Measurements from ENCODE around the gene SEC23A. TPM values are rescaled to one million over a fixed set of nuclear protein-coding genes. Genes with fewer than 3 reads are reported as not detected.
A peak's percentile ranks its signal among the peaks of the same experiment; 100 is the strongest.

The SEC23A gene
- total and polyA plus RNA-seq, 2 of the 13 experiments (the other 11 are each of a cell fraction or from before 2014, with no cell fraction given), result 403 to 887 TPM

GRCh38 chr14:39090548-39091111 is 12.4 kb downstream of the SEC23A start:
- Histone ChIP-seq H3K79me2 (ENCODE audit: insufficient read depth, low read length) (peaks cover 47% of the 10 kb centered on the region), H3K9ac (ENCODE audit: insufficient read depth, low read depth, low read length) (no peak overlapping the region), H3K27ac (ENCODE audit: extremely low read length, insufficient read depth, low read length) (no peak overlapping the region), H3K27me3 (ENCODE audit: control insufficient read depth in 1 of 2, insufficient read depth in 2 of 2, low read length in 2 of 2) (no peaks in the 10 kb centered on the region), H3K4me1 (ENCODE audit: insufficient read depth, low read length) (peaks cover 24% of the 10 kb centered on the region), H2AFZ (ENCODE audit: low read length) (no peak overlapping the region), H3K9me3 (ENCODE audit: low read length) (no peaks in the 10 kb centered on the region), H4K20me1 (ENCODE audit: insufficient read depth, low read length) (peaks cover 56% of the 10 kb centered on the region), H3K36me3 (replicated peaks in 1 of 2; ENCODE audit: control insufficient read depth in 1 of 2, insufficient read depth in 2 of 2, low read length in 2 of 2) (peaks cover 53 to 89% of the 10 kb centered on the region in 2 experiments), H3K4me2 (ENCODE audit: low read depth, low read length) (no peak overlapping the region), H3K4me3 (replicated peaks in 1 of 3; ENCODE audit: insufficient read depth in 1 of 3, low read depth in 2 of 3, low read length in 3 of 3) (no peak overlapping the region)
- 93% methylated on average over 4 of the region's 4 CpGs for WGBS (ENCODE audit: low lambda C conversion rate)
- ChIA-PET POLR2A (interaction anchor here (2.3 kb wide), 1 partner anchor 12 kb away, joined by 31 read pairs; the partner anchor contains the start of gene SEC23A), CTCF (ENCODE audit: low intra/inter-chr PET ratio, low total read pairs) (no interaction called here)
- FAIRE-seq (no peak), ATAC-seq (peak; percentile 52), DNase-seq (ENCODE audit: low spot score) (no peak)
- BruUV-seq (replicated peaks), result no TSS peak
- in situ Hi-C loops (cut with HindIII; ENCODE audit: extremely low pct_ligation_motif_present, low pct_unique_long_range_greater_than_20kb), result no loop called here
- intact Hi-C loops (cut with micrococcal nuclease; ENCODE audit: unreplicated experiment), result no loop called here
- TF ChIP-seq MEF2D (CRISPR knock-in tag; IDR thresholded peaks at IDR 0.05), result 0 out of 2 replicates have a peak, but pooled peaks have one; percentile 37
- TF ChIP-seq ZBTB8A (CRISPR knock-in tag; IDR thresholded peaks at IDR 0.05; ENCODE audit: borderline replicate concordance, low read depth), result no peak
- TF ChIP-seq MEIS2 (CRISPR knock-in tag; IDR thresholded peaks at IDR 0.05), result no peak
- TF ChIP-seq ZNF619 (CRISPR knock-in tag; IDR thresholded peaks at IDR 0.05), result 0 out of 2 replicates have a peak, but pooled peaks have one; percentile 34
- no peak for TF ChIP-seq ETV6 (CRISPR knock-in tag; conservative IDR thresholded peaks at IDR 0.05)
- TF ChIP-seq SOX13 (IDR thresholded peaks at IDR 0.05), result 0 out of 2 replicates have a peak, but pooled peaks have one; percentile 19
- TF ChIP-seq SOX13 (CRISPR knock-in tag; conservative IDR thresholded peaks at IDR 0.05 in 1 of 2, IDR thresholded peaks at IDR 0.05 in 1 of 2), result peak in 1 of 2 experiments; percentile 78; a peak in 2 of 4 replicates
- TF ChIP-seq RBM22 (optimal IDR thresholded peaks at IDR 0.05; ENCODE audit: low read length), result peak; percentile 98
- TF ChIP-seq GFI1 (CRISPR knock-in tag; IDR thresholded peaks at IDR 0.05; ENCODE audit: borderline replicate concordance), result peak; percentile 40; the same call in 1 of the 2 replicates
- TF ChIP-seq, protein P1, sequence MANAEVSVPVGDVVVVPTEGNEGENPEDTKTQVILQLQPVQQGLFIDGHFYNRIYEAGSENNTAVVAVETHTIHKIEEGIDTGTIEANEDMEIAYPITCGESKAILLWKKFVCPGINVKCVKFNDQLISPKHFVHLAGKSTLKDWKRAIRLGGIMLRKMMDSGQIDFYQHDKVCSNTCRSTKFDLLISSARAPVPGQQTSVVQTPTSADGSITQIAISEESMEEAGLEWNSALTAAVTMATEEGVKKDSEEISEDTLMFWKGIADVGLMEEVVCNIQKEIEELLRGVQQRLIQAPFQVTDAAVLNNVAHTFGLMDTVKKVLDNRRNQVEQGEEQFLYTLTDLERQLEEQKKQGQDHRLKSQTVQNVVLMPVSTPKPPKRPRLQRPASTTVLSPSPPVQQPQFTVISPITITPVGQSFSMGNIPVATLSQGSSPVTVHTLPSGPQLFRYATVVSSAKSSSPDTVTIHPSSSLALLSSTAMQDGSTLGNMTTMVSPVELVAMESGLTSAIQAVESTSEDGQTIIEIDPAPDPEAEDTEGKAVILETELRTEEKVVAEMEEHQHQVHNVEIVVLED (CRISPR knock-in tag; IDR thresholded peaks at IDR 0.05; ENCODE audit: borderline replicate concordance), result 0 out of 2 replicates have a peak, but pooled peaks have one; percentile 2
- 0 out of 2 replicates have a peak, but pooled peaks have one; percentile 52 for TF ChIP-seq ZNF550 (CRISPR knock-in tag; IDR thresholded peaks at IDR 0.05; ENCODE audit: borderline replicate concordance)
- TF ChIP-seq KLF12 (CRISPR knock-in tag; IDR thresholded peaks at IDR 0.05; ENCODE audit: borderline replicate concordance), result 0 out of 2 replicates have a peak, but pooled peaks have one; percentile 56
- TF ChIP-seq FOXA1 (IDR thresholded peaks at IDR 0.05), result no peak
- peak; percentile 52; the same call in 1 of the 2 replicates for TF ChIP-seq FOXA1 (CRISPR knock-in tag; IDR thresholded peaks at IDR 0.05)
- TF ChIP-seq ZNF556 (CRISPR knock-in tag; IDR thresholded peaks at IDR 0.05; ENCODE audit: borderline replicate concordance), result no peak
- peak; percentile 32 for TF ChIP-seq XRCC5 (optimal IDR thresholded peaks at IDR 0.05; ENCODE audit: low read length)
- TF ChIP-seq SOX6 (IDR thresholded peaks at IDR 0.05), result no peak
- peak; percentile 52 for TF ChIP-seq SOX6 (CRISPR knock-in tag; IDR thresholded peaks at IDR 0.05)
- TF ChIP-seq NONO (IDR thresholded peaks at IDR 0.05), result no peak
- 0 out of 2 replicates have a peak, but pooled peaks have one; percentile 24 for TF ChIP-seq NONO (CRISPR knock-in tag; conservative IDR thresholded peaks at IDR 0.05)
- no peak for TF ChIP-seq CCDC6 (CRISPR knock-in tag; IDR thresholded peaks at IDR 0.05)
- no peak for TF ChIP-seq ZNF816 (CRISPR knock-in tag; IDR thresholded peaks at IDR 0.05; ENCODE audit: borderline replicate concordance)
- TF ChIP-seq ZC3H13 (CRISPR knock-in tag; IDR thresholded peaks at IDR 0.05), result 0 out of 2 replicates have a peak, but pooled peaks have one; percentile 54
